Uterus (tissue), 2 donors: Measurements from ENCODE around the gene SEC14L3.

Experiments used
- POLR2A ChIP-seq, 2 donors: fragments of 450-650 bp; IDR thresholded peaks; one replicate each; pipeline ENCODE4 v1.6.1; 2016; ENCODE audit warnings: antibody characterized with exemption in 2 of 2, mild to moderate bottlenecking in 1 of 2, moderate library complexity in 1 of 2
- TF ChIP-seq, protein P1 (sequence below), 4 experiments: fragments of 200-600 bp in 2 of 4; fragments of 450-650 bp in 2 of 4; sonication (generic) in 2 of 4; IDR thresholded peaks; one replicate each; pipeline ENCODE4 v1.5.1; 2016 to 2019; ENCODE audit warnings: antibody characterized with exemption in 4 of 4, mild to moderate bottlenecking in 2 of 4, moderate library complexity in 1 of 4

DNA sequence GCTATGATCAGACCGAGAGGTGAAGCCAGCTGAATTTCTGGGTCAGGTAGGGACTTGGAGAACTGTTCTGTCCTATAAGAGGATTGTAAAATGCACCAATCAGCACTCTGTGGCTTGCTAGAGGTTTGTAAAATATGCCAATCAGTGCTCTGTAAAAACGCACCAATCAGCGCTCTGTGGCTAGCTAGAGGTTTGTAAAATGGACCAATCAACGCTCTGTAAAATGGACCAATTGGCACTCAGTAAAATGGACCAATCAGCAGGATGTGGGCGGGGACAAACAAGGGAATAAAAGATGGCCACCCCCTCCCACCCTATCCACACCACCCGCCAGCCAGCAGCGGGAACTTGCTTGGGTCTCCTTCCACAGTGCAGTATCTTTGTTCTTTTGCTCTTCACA is 40.1 kb upstream of the SEC14L3 start:
- TF ChIP-seq, protein P1, sequence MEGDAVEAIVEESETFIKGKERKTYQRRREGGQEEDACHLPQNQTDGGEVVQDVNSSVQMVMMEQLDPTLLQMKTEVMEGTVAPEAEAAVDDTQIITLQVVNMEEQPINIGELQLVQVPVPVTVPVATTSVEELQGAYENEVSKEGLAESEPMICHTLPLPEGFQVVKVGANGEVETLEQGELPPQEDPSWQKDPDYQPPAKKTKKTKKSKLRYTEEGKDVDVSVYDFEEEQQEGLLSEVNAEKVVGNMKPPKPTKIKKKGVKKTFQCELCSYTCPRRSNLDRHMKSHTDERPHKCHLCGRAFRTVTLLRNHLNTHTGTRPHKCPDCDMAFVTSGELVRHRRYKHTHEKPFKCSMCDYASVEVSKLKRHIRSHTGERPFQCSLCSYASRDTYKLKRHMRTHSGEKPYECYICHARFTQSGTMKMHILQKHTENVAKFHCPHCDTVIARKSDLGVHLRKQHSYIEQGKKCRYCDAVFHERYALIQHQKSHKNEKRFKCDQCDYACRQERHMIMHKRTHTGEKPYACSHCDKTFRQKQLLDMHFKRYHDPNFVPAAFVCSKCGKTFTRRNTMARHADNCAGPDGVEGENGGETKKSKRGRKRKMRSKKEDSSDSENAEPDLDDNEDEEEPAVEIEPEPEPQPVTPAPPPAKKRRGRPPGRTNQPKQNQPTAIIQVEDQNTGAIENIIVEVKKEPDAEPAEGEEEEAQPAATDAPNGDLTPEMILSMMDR (IDR thresholded peaks at IDR 0.05), result no peak
- no peak for TF ChIP-seq POLR2A (IDR thresholded peaks at IDR 0.05)
